ENCODE results near the gene FAM120B.

- TF ChIP-seq, protein P1, sequence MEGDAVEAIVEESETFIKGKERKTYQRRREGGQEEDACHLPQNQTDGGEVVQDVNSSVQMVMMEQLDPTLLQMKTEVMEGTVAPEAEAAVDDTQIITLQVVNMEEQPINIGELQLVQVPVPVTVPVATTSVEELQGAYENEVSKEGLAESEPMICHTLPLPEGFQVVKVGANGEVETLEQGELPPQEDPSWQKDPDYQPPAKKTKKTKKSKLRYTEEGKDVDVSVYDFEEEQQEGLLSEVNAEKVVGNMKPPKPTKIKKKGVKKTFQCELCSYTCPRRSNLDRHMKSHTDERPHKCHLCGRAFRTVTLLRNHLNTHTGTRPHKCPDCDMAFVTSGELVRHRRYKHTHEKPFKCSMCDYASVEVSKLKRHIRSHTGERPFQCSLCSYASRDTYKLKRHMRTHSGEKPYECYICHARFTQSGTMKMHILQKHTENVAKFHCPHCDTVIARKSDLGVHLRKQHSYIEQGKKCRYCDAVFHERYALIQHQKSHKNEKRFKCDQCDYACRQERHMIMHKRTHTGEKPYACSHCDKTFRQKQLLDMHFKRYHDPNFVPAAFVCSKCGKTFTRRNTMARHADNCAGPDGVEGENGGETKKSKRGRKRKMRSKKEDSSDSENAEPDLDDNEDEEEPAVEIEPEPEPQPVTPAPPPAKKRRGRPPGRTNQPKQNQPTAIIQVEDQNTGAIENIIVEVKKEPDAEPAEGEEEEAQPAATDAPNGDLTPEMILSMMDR (IDR thresholded peaks at IDR 0.05), result no peak
- no peak for TF ChIP-seq POLR2A (IDR thresholded peaks at IDR 0.05)
Measured at GRCh38 chr6:170301184-170301583, 5.4 kb upstream of the FAM120B start.
